ENCODE data around the gene OR2A14.

GRCh38 chr7:144098776-144099175, 24.2 kb upstream of the OR2A14 start:
- TF ChIP-seq CTCF (IDR thresholded peaks at IDR 0.05; ENCODE audit: poor library complexity), result no peak
- no peak for TF ChIP-seq EZH2phosphoT487 (IDR thresholded peaks at IDR 0.05; ENCODE audit: low read depth, severe bottlenecking, unreplicated experiment)
- TF ChIP-seq EZH2 (IDR thresholded peaks at IDR 0.05; ENCODE audit: borderline replicate concordance), result no peak

Data from hepatocyte (in vitro differentiated cells).